ENCODE measurements around the gene PBX3.

PBX3 gene

GRCh38 chr9:125932746-125933455, 185.7 kb downstream of the PBX3 start:
- POLR2A ChIA-PET = no interaction called here
- TF ChIP-seq NFRKB (IDR thresholded peaks at IDR 0.05) = no peak
- CTCF ChIA-PET = interaction anchor here (0.7 to 1.5 kb wide), 2 partner anchors 9 to 10 kb away, joined by 3 read pairs; no protein-coding TSS in a partner anchor
- no peak for DNase-seq (ENCODE audit: extremely low spot score)

DNA sequence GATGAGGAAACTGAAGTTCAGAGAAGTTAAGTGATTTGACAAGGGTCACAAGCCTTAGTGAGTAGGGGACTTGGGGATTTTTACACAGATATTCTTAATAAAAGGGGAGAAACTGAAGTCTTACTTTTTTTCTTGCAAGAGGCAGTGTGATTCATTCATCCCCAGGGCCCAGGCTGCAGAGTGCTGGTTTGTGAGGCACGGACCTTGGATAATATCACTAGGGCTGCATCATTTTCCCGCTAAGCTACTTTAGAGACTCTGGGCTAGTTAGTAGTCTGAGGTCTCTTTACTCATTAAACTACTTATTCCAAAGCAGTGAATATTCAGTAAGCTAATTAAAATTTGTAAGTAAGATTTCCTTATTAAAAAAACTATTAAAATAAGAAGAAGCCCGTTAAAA, 195.0 kb downstream of the PBX3 start:
- DNase-seq (ENCODE audit: extremely low spot score) = no peak
- ChIA-PET CTCF (interaction anchor here (0.6 to 0.8 kb wide), 2 partner anchors 9 to 261 kb away, joined by 3 read pairs; no protein-coding TSS in a partner anchor), POLR2A (no interaction called here)
- TF ChIP-seq SUZ12 (IDR thresholded peaks at IDR 0.05) (no peak), CTBP1 (IDR thresholded peaks at IDR 0.05; ENCODE audit: borderline replicate concordance) (no peak)

DNA sequence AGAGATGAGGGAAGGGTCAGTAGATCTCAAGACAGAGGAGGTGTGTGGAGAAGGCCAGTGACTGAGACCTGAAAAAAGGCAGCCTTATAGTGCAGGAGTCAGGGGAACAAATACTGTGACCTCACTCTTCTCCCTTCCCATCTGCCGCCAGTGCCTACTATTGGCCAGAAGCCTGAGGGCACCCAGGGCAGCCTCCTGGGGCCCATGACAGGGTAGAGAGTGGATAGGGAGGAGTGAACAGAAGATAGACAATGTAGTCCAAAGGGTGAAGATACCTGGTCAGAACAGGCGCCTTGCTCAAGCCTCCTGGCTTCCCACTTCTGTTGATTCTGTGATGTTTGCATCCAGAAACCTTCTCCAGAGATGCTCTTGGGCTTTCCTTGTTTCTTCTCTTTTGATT, 196.7 kb downstream of the PBX3 start:
- TF ChIP-seq SP1 (IDR thresholded peaks at IDR 0.05) = no peak
- TF ChIP-seq NFRKB (IDR thresholded peaks at IDR 0.05) = no peak
- TF ChIP-seq CTBP1 (IDR thresholded peaks at IDR 0.05; ENCODE audit: borderline replicate concordance) = no peak
- TF ChIP-seq L3MBTL2 (conservative IDR thresholded peaks at IDR 0.05) = no peak
- TF ChIP-seq ARNT (IDR thresholded peaks at IDR 0.05) = no peak
- TF ChIP-seq BHLHE40 (IDR thresholded peaks at IDR 0.05; ENCODE audit: borderline replicate concordance) = no peak
- no peak for TF ChIP-seq SUZ12 (IDR thresholded peaks at IDR 0.05)
- no peak for TF ChIP-seq ZNF384 (IDR thresholded peaks at IDR 0.05)
- TF ChIP-seq LEF1 (IDR thresholded peaks at IDR 0.05; ENCODE audit: borderline replicate concordance) = no peak
- CTCF ChIA-PET = no interaction called here
- POLR2A ChIA-PET = no interaction called here
- no peak for DNase-seq (ENCODE audit: extremely low spot score)

GRCh38 chr9:125946397-125946796, 199.2 kb downstream of the PBX3 start:
- POLR2A ChIA-PET = no interaction called here
- no peak for DNase-seq (ENCODE audit: extremely low spot score)
- no peak for TF ChIP-seq BHLHE40 (IDR thresholded peaks at IDR 0.05; ENCODE audit: borderline replicate concordance)
- CTCF ChIA-PET = no interaction called here

GRCh38 chr9:125948887-125949596, 201.9 kb downstream of the PBX3 start:
- ChIA-PET POLR2A (no interaction called here), CTCF (no interaction called here)
- TF ChIP-seq PKNOX1 (IDR thresholded peaks at IDR 0.05) (no peak), NFRKB (IDR thresholded peaks at IDR 0.05) (no peak), SP1 (IDR thresholded peaks at IDR 0.05) (no peak)

DNA sequence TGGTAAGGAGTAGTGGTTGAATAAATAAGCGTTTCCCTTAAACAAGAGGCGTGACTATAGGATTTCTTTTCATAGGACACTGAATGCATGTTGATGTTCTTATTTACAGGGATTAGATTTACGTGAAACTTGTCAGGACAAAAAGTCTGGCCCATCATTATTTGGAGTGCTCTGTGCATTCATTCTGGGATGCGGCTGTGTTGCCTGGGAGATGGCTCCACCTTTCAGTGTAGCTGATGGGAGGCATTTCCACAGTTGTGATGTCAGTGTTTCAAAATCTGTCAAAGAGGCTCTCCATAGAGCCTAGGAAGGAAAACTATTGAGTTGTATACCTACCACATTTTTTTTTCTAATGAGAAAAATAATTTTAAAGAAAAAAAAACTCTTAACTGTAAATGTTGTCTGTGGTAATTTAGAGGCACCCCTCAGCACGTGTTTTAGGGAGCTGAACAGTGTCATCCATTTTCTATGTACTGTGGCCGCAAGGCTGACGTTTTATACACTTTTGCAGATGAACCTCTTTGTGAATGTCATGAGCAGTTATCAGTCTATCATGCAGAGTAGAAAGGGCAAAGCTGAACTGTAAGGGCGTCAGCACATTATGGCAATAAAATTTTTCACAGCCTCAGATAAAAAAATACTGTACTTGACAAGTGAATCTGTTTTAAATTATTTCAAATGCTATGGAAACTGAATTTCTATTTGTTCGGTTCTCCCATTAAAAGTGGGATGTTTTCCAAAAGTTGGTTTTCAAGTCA, 202.7 kb downstream of the PBX3 start:
- CTCF ChIA-PET = no interaction called here
- TF ChIP-seq CTBP1 (IDR thresholded peaks at IDR 0.05; ENCODE audit: borderline replicate concordance) = no peak
- no peak for TF ChIP-seq ZNF384 (IDR thresholded peaks at IDR 0.05)
- no peak for TF ChIP-seq FOXA1 (IDR thresholded peaks at IDR 0.05)
- TF ChIP-seq L3MBTL2 (conservative IDR thresholded peaks at IDR 0.05) = no peak
- no peak for TF ChIP-seq ELF4 (IDR thresholded peaks at IDR 0.05)
- TF ChIP-seq PKNOX1 (IDR thresholded peaks at IDR 0.05) = no peak
- no peak for TF ChIP-seq LEF1 (IDR thresholded peaks at IDR 0.05; ENCODE audit: borderline replicate concordance)
- TF ChIP-seq HDGF (IDR thresholded peaks at IDR 0.05; ENCODE audit: borderline replicate concordance) = no peak
- TF ChIP-seq FOXK2 (IDR thresholded peaks at IDR 0.05) = no peak
- TF ChIP-seq SP1 (IDR thresholded peaks at IDR 0.05) = no peak
- TF ChIP-seq SUZ12 (IDR thresholded peaks at IDR 0.05) = no peak
- no peak for TF ChIP-seq TARDBP (IDR thresholded peaks at IDR 0.05)
- TF ChIP-seq ARNT (IDR thresholded peaks at IDR 0.05) = no peak
- TF ChIP-seq NFRKB (IDR thresholded peaks at IDR 0.05) = no peak
- POLR2A ChIA-PET = no interaction called here

More at GRCh38 chr9:125948887-125949596, 201.9 kb downstream of the PBX3 start:
- no peak for DNase-seq (ENCODE audit: extremely low spot score)

GRCh38 chr9:125950880-125951471, 203.8 kb downstream of the PBX3 start:
- no peak for DNase-seq (ENCODE audit: extremely low spot score)
- TF ChIP-seq ARNT (IDR thresholded peaks at IDR 0.05) = no peak
- TF ChIP-seq ZNF384 (IDR thresholded peaks at IDR 0.05) = no peak
- no peak for TF ChIP-seq NFRKB (IDR thresholded peaks at IDR 0.05)
- no peak for TF ChIP-seq PKNOX1 (IDR thresholded peaks at IDR 0.05)
- TF ChIP-seq CTBP1 (IDR thresholded peaks at IDR 0.05; ENCODE audit: borderline replicate concordance) = no peak
- no peak for TF ChIP-seq FOXA1 (IDR thresholded peaks at IDR 0.05)
- no peak for TF ChIP-seq ELF4 (IDR thresholded peaks at IDR 0.05)
- ChIA-PET POLR2A (no interaction called here), CTCF (no interaction called here)

More for the DNA sequence above, 202.7 kb downstream of the PBX3 start:
- DNase-seq (ENCODE audit: extremely low spot score) = no peak
